GM10248 (cell line): ENCODE results near the gene C1orf174.

ENCODE experiments used
- CTCF ChIA-PET: fragments of 300-600 bp; sonication (Branson Sonifier 250); formaldehyde crosslinking; extraction: SDS; loops from one replicate; lab custom pipeline; 2021; ENCODE audit warnings: antibody characterized with exemption; lab: Yijun Ruan, JAX
- POLR2A ChIA-PET: fragments of 350-650 bp; sonication (Branson Sonifier 250); formaldehyde crosslinking; extraction: SDS; loops from one replicate; lab custom pipeline; 2020; ENCODE audit warnings: antibody characterized with exemption; lab: Yijun Ruan, JAX
- DNase-seq: peaks from one replicate; pipeline ENCODE4 v3.0.0; 2012; ENCODE audit errors: extremely low spot score
- TF ChIP-seq, protein P1 (sequence below): IDR thresholded peaks from 2 replicates; pipeline ENCODE4 v1.5.1; 2012; ENCODE audit warnings: mild to moderate bottlenecking, low read depth; ENCODE audit errors: extremely low read depth, missing control alignments, control extremely low read depth

Gene C1orf174

DNA sequence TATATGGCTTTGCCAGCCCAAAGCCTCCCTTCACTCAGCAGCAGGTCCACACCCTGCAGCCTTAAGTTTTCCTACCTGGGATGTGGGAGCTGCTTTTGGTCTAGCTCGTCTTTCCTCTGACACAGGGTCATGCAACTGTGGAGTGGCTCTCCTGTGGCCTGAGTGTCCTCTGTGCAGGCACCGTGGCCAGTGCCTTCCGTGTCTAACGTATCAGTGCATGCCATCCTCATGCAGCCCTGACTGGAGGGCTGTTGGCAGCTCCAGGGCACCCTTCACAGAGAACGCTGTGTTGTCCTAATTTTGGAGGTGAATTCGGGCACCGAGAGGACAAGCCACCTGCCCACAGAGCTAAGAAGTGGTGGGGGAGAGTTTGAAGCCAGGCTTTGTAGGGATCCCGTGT lies 25.7 kb upstream of the C1orf174 start:
- TF ChIP-seq, protein P1, sequence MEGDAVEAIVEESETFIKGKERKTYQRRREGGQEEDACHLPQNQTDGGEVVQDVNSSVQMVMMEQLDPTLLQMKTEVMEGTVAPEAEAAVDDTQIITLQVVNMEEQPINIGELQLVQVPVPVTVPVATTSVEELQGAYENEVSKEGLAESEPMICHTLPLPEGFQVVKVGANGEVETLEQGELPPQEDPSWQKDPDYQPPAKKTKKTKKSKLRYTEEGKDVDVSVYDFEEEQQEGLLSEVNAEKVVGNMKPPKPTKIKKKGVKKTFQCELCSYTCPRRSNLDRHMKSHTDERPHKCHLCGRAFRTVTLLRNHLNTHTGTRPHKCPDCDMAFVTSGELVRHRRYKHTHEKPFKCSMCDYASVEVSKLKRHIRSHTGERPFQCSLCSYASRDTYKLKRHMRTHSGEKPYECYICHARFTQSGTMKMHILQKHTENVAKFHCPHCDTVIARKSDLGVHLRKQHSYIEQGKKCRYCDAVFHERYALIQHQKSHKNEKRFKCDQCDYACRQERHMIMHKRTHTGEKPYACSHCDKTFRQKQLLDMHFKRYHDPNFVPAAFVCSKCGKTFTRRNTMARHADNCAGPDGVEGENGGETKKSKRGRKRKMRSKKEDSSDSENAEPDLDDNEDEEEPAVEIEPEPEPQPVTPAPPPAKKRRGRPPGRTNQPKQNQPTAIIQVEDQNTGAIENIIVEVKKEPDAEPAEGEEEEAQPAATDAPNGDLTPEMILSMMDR: no peak
- DNase-seq: no peak
- POLR2A ChIA-PET: no interaction called here
- CTCF ChIA-PET: no interaction called here

DNA sequence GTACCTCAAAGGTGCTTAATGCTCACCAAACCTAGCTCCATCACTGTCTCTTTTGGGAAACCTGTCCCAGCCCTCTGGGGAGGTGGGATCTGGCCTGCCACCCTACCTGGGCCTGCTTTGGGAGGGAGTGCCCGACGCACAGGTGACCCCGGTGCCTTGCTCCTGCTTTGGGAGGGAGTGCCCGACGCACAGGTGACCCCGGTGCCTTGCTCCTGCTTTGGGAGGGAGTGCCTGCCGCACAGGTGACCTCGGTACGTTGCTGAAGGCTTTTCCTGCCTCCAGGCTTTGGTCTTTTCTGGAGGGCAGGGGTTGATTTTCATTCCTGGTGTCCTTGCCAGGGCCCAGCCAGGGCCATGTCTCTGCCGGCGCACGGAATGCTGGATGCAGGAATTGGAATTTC lies 25.2 kb upstream of the C1orf174 start:
- no peak for DNase-seq
- CTCF ChIA-PET: no interaction called here
- POLR2A ChIA-PET: no interaction called here
- TF ChIP-seq, protein P1: no peak

DNA sequence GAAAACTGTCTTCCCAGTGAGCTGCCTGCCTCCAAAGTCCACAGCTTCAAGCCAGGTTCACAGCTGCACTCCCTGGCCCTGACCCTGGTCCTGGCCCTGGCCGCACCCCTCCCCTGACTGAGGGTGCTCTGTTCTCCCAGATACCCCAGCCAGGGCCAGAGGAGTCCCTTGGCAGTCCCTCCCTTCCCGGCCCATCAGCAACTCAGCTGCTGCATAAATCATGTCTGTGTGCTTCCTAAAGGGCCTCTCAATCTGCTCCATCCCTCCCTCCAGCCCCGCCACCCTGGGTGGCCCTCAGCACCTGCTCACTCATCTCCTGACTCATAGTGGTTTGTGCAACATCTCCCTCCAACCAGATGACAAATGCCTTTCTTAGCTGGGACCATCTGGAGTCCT lies 24.8 kb upstream of the C1orf174 start:
- ChIA-PET CTCF (no interaction called here), POLR2A (no interaction called here)
- DNase-seq: no peak
- TF ChIP-seq, protein P1: no peak

DNA sequence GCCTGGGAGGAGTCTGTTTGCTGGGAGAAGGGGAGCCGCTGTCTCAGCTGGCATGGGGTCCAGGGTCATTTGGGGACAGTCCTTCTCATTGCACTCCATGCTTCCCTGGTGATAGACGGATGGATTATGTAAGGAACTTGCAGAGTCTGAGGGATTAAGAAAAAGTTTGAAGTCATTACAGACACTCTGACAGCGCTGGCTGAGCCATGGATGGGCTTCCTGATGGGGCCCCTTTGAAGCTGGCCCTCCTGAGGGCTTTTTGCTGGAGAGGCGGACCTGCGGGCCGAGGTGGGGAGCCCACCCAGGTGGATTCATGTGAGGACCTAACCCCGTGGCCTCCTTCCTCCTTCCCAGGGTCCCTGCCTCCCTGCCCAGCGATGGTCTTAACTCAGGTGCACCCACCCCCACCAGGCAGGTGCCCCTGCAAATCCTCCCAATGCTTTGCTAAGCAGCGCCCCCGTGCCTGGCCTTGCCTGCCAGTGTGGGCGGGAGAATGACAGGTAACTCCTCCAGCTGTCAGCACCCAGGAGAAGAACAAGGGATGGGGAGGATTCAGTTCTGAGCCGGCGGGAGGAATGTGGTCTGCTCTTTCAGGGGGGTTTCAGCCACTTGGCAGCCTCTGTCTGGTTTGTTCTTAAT lies 24.2 kb upstream of the C1orf174 start:
- DNase-seq: no peak
- TF ChIP-seq, protein P1: no peak
- ChIA-PET CTCF (no interaction called here), POLR2A (no interaction called here)

DNA sequence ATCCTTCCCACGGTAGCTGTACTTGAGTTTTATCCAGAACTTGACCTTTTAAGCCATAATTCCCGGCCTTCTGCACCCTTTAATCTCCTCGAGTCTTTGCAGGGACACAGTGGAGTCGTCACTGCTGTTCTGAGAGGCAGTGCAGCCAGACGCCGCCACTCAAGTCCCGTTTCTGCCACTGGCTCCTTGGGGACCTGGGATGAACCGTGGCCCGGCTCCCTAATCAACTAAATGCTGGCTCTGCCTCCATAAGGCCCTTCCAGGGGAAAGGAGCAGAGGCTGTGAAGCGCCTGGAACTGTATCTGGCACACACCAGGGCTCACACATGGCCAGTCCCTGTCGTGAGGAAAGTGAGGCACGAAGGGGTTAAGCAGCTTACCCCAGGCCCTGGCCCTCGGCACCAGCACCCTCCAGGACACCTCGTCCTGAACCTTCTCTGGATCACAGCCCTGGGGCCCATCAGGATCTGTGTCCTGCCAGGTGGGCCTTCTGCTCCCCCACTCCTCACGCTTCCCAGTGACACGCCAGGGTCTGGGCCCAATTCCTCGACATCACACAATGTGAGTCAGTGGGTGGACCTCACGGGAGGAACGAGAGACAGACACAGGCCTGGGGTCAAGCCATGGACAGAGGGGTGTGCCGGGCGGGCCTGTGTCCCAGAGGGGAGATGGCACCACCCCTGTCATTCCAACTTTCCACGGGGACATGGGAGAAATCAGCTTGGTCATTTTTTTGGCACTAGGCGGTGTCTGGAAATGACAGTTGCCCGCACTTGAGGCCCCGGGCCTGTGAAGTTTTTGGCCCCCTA lies 23.5 kb upstream of the C1orf174 start:
- TF ChIP-seq, protein P1: no peak
- CTCF ChIA-PET: no interaction called here

DNA sequence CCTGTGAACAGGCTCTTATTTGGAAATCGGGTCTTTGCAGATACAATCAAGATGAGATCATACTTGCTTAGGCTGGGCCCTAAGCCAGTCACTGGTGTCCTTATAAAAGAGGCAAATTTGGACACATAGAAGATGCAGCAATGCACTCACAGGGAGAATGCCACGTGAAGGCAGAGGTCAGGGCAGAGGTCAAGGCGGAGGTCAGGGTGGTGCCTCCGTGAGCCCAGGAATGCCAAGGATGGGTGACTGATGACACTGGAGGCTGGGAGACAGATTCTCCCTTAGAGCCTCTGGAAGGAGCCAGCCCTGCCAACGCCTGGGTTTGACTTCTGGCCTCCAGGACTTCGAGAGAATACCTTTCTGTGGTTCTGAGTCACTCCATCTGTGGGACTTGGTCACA lies 22.8 kb upstream of the C1orf174 start:
- CTCF ChIA-PET: no interaction called here
- DNase-seq: no peak
- POLR2A ChIA-PET: no interaction called here
- TF ChIP-seq, protein P1: no peak

More for the DNA sequence above, 23.5 kb upstream of the C1orf174 start:
- no peak for DNase-seq
- POLR2A ChIA-PET: no interaction called here
